Measurements from ENCODE around the gene BUD23.

GRCh38 chr7:73669858-73670385 lies 13.5 kb upstream of the BUD23 start:
- TF ChIP-seq SPI1 (IDR thresholded peaks at IDR 0.05; ENCODE audit: low read depth, low read length) (no peak), POLR2AphosphoS5 (IDR thresholded peaks at IDR 0.05; ENCODE audit: low read depth, low read length) (no peak), TAF1 (IDR thresholded peaks at IDR 0.05; ENCODE audit: low read depth, low read length) (no peak), POLR2A (IDR thresholded peaks at IDR 0.05; ENCODE audit: low read depth, low read length) (no peak), PAX5 (IDR thresholded peaks at IDR 0.05; ENCODE audit: insufficient read depth, low read length, severe bottlenecking) (no peak)
